Left lung (tissue), 10 donors: Measurements from ENCODE around the gene GGCX. TPM values are rescaled to one million over a fixed set of nuclear protein-coding genes. Genes with fewer than 3 reads are reported as not detected.

ENCODE experiments used
- ATAC-seq: fragments of 200-7000 bp; cut with Tn5 transposase; one replicate; pipeline ENCODE4 v1.9.1; 2020; ENCODE audit warnings: moderate library complexity
- DNase-seq, 4 donors: peaks; one replicate each; pipeline ENCODE4 v3.0.0-alpha.2; 2013 to 2020
- H3K27ac ChIP-seq, 2 donors: fragments of 200-600 bp; sonication (generic) in 1 of 2; one replicate each; pipeline versions ENCODE4 v1.5.0 to v1.8.0; 2020 to 2021
- H3K27me3 ChIP-seq, 2 donors: fragments of 200-600 bp; sonication (generic) in 1 of 2; one replicate each; pipeline versions ENCODE4 v1.5.0 to v1.8.0; 2020 to 2021
- H3K36me3 ChIP-seq, 2 donors: fragments of 200-600 bp; sonication (generic) in 1 of 2; one replicate each; pipeline versions ENCODE4 v1.5.0 to v1.8.0; 2020 to 2021
- H3K4me1 ChIP-seq, 2 donors: fragments of 200-600 bp; one replicate each; pipeline ENCODE4 v1.8.0; 2021
- H3K4me3 ChIP-seq, 2 donors: fragments of 200-600 bp; sonication (generic) in 1 of 2; one replicate each; pipeline versions ENCODE4 v1.5.0 to v1.8.0; 2020 to 2021; ENCODE audit warnings: mild to moderate bottlenecking in 1 of 2
- H3K9me3 ChIP-seq, 2 donors: fragments of 200-600 bp; sonication (generic) in 1 of 2; one replicate each; pipeline versions ENCODE4 v1.5.0 to v1.8.0; 2020 to 2021
- intact Hi-C, 2 donors: fragments of 100-400 bp; cut with DNase I; formaldehyde crosslinking; loops; one replicate each; pipeline versions ENCODE4 v1.11.2 to v1.14.2; 2022
- polyA plus RNA-seq, 6 donors: library from polyadenylated mRNA; unstranded; fragments of 120-200 nt; gene quantifications; one replicate each; pipeline ENCODE4 v1.2.1, GENCODE V29; 2013; ENCODE audit not compliant: insufficient read length in 6 of 6
- total RNA-seq, 2 donors: library from RNA; stranded (reverse); fragmentation: NEBNext Ultra II Directional; extraction: Animal tissue kit (Norgen Biotek cat#: 25700); gene quantifications; one replicate each; pipeline ENCODE4 v1.2.1, GENCODE V29; 2021
- TF ChIP-seq, protein P1 (sequence below), 2 donors: fragments of 200-600 bp; sonication (generic) in 1 of 2; IDR thresholded peaks; one replicate each; pipeline versions ENCODE4 v1.5.0 to v1.8.0; 2021; ENCODE audit warnings: antibody characterized with exemption in 2 of 2
- donor health status: DM: no; HTN: yes; CAD: no.
- donor health status: DM: no; HTN: no; CAD: no.

Gene GGCX
- total and polyA plus RNA-seq, 8 donors = 31.9 to 126 (median 37.7) TPM

DNA sequence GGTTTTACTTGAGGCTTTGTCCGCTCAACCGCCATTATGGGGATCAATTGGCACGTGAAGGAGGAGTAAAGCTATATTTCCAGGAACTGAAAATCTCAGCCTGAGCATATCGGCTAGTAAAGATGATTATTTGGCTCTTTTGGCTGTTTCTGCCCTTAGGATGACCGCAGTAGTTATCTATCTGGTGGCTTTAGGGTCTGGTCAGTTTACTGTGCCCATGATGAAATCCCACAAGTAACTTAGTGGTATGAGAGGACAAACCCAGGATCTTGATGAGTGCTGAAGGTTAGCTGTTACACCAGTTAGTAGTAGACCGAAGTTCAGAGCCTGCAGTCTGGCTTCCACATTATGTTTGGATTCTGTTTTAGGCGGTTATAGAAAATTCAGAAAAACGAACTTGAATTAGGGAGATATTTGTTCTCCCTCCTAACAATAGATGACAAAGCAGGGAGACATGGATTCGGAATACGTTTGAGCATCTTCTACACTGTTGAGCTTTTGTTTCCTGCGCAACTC lies 21.1 kb downstream of the GGCX start:
- Histone ChIP-seq H3K27ac (peak overlapping the region; percentile 99), H3K36me3 (peaks cover 5 to 47% of the 10 kb centered on the region in 2 donors), H3K4me3 (peak overlapping the region; percentile 99), H3K9me3 (no peaks in the 10 kb centered on the region), H3K27me3 (no peaks in the 10 kb centered on the region), H3K4me1 (peaks cover 24 to 63% of the 10 kb centered on the region in 2 donors)
- ATAC-seq (no peak), DNase-seq (no peak)
- TF ChIP-seq, protein P1, sequence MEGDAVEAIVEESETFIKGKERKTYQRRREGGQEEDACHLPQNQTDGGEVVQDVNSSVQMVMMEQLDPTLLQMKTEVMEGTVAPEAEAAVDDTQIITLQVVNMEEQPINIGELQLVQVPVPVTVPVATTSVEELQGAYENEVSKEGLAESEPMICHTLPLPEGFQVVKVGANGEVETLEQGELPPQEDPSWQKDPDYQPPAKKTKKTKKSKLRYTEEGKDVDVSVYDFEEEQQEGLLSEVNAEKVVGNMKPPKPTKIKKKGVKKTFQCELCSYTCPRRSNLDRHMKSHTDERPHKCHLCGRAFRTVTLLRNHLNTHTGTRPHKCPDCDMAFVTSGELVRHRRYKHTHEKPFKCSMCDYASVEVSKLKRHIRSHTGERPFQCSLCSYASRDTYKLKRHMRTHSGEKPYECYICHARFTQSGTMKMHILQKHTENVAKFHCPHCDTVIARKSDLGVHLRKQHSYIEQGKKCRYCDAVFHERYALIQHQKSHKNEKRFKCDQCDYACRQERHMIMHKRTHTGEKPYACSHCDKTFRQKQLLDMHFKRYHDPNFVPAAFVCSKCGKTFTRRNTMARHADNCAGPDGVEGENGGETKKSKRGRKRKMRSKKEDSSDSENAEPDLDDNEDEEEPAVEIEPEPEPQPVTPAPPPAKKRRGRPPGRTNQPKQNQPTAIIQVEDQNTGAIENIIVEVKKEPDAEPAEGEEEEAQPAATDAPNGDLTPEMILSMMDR (IDR thresholded peaks at IDR 0.05) = no peak
- intact Hi-C loops = no loop called here

DNA sequence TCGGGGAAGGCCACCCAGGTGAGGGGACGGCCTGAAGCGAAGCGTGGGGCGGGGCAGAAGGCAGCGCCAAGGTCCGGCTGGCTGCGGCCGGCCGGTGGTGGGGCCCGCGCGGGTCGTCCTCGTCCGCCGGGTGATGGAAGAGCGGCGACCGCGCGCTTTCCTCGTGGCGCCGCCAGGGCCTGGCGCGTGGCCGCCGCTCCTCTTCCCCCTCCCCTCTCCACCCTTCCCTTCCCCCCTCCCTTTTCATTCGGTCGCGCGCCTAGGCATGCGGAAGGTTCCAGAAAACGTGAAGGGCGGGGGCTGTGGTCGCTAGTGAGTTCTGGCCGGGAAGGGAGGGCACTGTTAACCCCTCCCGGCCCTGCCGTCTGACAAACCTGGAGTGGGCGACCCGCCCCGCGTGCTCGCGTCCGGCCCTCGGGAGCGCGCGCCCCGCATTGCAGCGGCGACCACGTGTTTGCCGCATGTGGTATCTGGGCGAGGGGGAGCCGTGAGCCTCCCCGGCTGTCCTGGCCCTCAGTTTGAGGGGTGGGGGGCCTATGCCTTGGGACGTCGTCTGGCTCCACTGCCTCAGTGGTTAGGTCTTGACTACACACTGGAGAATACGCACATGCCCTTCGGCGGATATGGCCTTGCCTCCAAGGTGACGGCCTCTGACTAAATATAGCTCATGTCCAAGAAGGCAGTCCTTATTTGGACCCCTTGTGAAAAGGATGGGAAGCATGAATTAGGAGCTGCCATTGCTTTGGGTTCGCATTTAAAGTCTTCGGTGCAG lies 21.7 kb downstream of the GGCX start:
- peak overlapping the region; percentile 99 for H3K27ac ChIP-seq
- intact Hi-C loops = loop anchor here in 1 of 2 donors (5.0 kb wide), 1 partner anchor 112 kb away; no protein-coding TSS in a partner anchor

DNA sequence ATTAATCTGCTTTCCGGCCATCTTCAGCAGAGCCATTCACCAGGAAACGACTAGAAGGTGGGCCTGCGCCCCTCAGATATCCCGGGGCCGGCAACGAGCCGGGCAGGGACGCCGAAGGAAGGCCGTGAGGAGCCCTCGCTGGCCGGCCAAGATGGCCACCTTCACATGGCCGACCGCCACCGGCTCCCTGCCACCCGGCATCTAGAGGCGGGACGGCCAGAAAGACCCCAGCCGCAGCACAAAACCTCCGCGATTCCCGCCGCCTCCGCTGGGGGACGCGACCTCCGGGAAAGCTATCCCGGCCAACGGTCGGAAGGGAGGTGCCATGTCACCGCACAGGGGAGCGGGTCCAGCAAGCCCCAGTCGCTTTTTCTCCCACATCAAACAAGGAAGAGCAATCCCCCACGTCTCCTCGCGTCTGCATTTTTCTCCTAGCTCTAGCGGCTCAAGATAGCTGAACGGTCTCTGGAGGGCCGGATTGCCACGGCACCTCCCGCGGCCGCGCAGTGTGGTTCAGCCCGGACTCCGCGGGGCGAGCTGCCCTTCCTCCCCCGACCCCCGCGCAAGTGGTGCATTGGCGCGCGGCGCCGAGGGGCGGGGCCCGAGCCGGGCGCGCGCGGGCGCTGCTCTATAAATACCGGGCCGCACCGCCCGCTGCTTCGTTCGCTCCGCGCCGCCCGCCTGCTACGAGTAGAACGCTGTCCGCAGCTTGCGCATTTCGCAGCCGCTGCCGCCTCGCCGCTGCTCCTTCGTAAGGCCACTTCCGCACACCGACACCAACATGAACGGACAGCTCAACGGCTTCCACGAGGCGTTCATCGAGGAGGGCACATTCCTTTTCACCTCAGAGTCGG lies 22.6 kb downstream of the GGCX start, which contains the start of gene MAT2A:
Gene MAT2A (plus strand): TSS at position 662 of the 854 bp plus-strand sequence. CDS start 120 bp downstream, at position 782.
- Histone ChIP-seq H3K4me1 (peaks cover 24 to 72% of the 10 kb centered on the region in 2 donors), H3K4me3 (peak within 1 kb of the TSS; percentile 99), H3K36me3 (peaks cover 5 to 33% of the 10 kb centered on the region in 2 donors), H3K27me3 (no peaks in the 10 kb centered on the region), H3K27ac (peak within 1 kb of the TSS; percentile 99), H3K9me3 (no peaks in the 10 kb centered on the region)
- TF ChIP-seq, protein P1 (IDR thresholded peaks at IDR 0.05) = peak; percentile 58 to 76
- intact Hi-C loops = loop anchor here in 1 of 2 donors (5.0 kb wide), 1 partner anchor 111 kb away; no protein-coding TSS in a partner anchor
- ATAC-seq = peak; percentile 90
- peak; percentile 92 to 98 (median 97) for DNase-seq

More for the DNA sequence above, 21.7 kb downstream of the GGCX start:
- Histone ChIP-seq H3K36me3 (peaks cover 5 to 41% of the 10 kb centered on the region in 2 donors), H3K27me3 (no peaks in the 10 kb centered on the region), H3K4me1 (peaks cover 24 to 69% of the 10 kb centered on the region in 2 donors), H3K4me3 (peak overlapping the region; percentile 99), H3K9me3 (no peaks in the 10 kb centered on the region)
- TF ChIP-seq, protein P1 (IDR thresholded peaks at IDR 0.05) = no peak
- ATAC-seq (peak; percentile 64), DNase-seq (peak; percentile 80 to 91 (median 82))

DNA sequence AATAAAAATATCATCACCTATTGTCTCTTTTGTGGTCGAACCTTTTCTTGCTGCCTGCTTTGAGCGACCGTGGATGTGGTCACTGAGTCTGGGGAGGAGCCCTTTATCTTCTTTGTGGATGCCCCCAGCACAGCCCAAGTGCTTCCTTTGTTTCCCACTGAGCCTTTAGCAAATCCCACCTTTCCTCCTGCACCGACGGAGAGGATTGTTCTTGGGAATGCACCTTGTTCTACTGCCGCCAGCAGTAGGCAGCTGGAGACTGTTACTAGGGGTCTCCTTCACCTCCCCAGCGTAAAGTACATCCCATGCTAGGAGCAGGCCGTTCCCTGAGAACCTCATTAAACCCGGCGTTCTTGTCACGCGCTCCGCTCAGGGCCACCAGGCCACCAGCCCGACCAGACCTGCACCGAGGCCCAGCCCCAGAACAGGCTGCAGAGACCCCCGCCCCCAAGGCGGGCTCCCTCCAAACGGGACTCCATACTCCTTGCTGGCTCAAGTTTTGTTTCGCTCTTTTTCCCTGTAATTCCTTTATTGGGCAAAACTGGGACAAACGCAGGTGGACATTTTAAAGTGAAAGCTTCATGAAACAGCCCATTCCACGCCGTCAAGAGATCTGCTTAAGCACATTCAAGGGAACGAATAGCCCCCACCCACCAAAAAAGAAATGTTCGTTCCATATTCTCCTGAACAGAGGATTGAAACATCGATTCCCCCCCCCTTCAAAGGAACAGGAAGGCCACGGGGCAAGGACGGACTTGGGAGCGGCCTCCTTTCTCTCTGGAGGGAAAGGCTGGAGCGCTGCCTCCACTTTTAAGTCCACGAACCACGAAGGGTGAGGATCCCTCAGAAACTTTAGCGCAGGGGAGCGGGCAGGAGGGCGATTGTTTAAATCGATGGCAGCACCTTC lies 23.4 kb downstream of the GGCX start:
- intact Hi-C loops = loop anchor here in 1 of 2 donors (5.0 kb wide), 1 partner anchor 111 kb away; no protein-coding TSS in a partner anchor
- H3K27me3 ChIP-seq = no peaks in the 10 kb centered on the region

More for the DNA sequence above, 23.4 kb downstream of the GGCX start:
- TF ChIP-seq, protein P1 (IDR thresholded peaks at IDR 0.05) = no peak
- no peaks in the 10 kb centered on the region for H3K9me3 ChIP-seq
- peaks cover under 1 to 24% of the 10 kb centered on the region in 2 donors for H3K36me3 ChIP-seq
- peaks cover 24 to 63% of the 10 kb centered on the region in 2 donors for H3K4me1 ChIP-seq
- peak overlapping the region; percentile 99 for H3K27ac ChIP-seq
- ATAC-seq (peak; percentile 26), DNase-seq (peak; percentile 41 to 87 (median 68))
- H3K4me3 ChIP-seq = peak overlapping the region; percentile 99
